DMS 273 treated with DMSO at 0.1 percent for 48 hours (cell line): Measurements from ENCODE around the gene CHRNE.
"Not testable (repeated sequence)": the region's sequence is repeated elsewhere in the genome, so short reads cannot be mapped to it uniquely, and the experiment has no call there.

Source experiments
- DNase-seq: peaks from one replicate; lab custom pipeline; 2025; lab: John Stamatoyannopoulos, UW

The CHRNE gene

DNA sequence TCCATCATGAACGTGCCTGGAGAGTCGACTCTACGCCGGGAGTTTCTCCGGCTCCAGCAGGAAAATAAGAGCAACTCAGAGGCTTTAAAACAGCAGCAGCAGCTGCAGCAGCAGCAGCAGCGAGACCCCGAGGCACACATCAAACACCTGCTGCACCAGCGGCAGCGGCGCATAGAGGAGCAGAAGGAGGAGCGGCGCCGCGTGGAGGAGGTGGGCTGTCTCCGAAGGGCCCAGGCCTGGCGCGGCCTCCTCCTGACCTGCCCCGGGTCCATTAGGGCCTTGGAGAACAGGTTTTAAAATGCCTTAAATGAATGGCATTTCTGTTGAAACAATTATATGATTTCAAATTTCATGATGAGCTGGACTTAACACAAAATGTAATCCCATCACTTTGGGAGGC, 15.3 kb downstream of the CHRNE start:
- DNase-seq: no peak

DNA sequence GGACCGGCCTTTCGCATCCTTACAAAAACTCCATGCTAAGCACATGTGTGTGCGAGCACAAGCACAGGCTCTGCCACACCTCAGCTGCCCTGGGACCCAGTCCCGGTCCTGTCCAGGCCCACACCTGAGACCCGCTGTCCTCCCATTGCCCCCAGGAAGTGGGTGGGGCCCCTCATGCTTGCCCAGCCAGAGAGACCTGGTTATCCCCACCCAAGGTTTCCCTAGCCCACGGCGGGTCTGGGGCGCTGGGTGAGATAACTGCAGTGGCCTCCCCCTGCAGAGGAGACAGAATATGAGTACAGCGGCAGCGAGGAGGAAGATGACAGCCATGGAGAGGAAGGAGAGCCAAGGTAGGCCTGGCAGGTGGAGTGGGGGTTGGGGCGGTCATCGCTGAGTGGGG, 16.1 kb downstream of the CHRNE start:
- no peak for DNase-seq

GRCh38 chr17:4884489-4884888, 18.4 kb downstream of the CHRNE start:
- DNase-seq: no peak

DNA sequence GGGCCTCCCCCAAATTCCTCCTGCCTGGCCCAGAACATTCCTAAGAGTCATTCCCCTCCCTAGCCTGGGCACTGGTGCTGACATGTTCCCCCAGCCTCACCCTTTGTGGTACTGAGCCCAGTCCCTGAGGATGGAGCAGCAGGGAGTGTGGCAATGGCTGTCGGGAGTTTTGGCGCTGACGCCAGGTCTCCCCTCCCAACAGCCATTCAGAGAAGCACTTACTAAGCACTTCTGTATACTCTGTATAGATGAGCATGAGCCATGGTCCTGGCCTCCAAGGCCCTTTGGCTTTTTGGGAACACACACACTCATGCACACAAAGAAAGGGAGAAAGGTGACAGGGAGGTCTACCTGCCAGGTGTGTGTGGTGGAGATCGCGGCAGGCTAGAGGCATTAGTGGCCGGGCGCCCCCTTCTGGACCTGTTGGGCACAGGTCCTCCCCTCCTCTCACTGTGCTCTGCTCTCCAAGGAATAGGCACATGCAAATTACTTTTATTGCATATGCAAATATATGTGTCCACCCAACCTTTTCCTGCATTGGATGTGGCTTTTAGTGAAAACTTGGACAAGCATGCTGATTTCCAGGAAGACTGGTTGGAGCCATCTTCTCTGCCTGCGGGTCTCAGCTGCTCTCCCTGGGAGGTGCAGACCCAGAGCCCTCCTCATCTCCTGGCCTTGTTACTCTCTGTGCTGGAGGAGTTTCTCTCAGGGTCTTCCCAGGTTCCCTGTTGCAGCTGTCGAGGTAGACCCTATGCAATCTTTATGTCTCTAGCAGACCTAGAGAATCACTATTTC, 20.9 kb downstream of the CHRNE start:
- DNase-seq: no peak

GRCh38 chr17:4880857-4881256, 22.0 kb downstream of the CHRNE start:
- no peak for DNase-seq

GRCh38 chr17:4879601-4880000, 23.3 kb downstream of the CHRNE start:
- DNase-seq: no peak

DNA sequence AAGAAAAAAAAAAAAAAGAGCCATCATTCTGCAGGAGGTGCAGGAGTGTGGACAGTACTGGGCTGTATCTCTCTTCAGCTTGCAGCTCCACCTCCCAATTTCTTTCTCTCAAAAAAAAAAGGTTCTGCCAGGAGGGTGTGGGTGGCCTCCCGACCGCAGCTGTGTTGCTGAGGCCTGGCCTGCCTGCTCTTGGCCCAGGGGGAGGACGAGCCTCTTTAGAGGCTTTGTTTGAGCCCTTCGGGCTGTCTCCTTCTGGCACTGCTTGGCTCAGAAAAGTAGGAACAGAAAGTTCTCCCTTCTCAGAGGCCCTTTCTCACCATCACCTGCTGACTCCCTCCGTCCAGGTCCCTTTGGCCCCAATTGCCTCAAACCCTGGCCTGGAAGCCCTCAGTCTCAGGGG, 25.8 kb downstream of the CHRNE start:
- no peak for DNase-seq

DNA sequence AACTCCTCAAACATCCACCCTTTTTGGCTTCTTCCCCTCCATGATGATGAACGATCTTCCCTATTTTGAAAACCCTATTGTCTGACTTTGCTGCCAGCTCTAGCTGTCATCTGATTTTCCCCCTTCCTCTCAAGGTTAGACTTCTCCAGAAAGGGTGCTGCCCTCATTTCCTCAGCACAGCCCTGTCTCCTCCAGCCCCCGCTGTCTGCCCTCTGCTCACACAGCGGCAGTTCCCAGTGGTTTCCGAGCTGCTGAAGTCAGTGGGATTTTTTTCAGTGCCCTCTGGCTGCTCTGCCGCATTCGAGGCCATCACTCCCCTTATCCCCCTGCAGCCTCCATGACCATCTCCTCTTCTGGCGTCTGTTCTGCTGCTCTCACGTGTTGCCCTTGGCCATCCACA, 30.1 kb downstream of the CHRNE start:
- DNase-seq: no peak

DNA sequence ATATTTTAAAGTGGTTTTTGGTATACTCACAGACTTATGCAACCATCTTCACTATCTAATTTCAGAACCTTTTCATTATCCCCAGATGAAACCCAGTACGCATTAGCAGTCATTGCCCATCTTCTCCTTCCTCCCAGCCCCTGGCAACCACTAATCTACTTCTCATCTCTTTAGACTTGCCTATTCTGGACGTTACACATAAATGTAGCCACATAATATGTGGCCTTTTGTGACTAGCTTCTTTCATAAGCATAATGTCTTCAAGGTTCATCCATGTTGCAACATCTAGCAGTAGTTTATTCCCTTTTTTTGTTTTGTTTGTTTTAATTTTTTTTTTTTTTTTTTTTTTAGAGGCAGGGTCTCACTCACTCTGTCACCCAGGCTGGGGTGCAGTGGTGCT, 32.0 kb downstream of the CHRNE start:
- no peak for DNase-seq

GRCh38 chr17:4869058-4869998, 33.6 kb downstream of the CHRNE start:
- DNase-seq: not testable (repeated sequence)

GRCh38 chr17:4867535-4867934, 35.4 kb downstream of the CHRNE start:
- DNase-seq: not testable (repeated sequence)

GRCh38 chr17:4863321-4863720, 39.6 kb downstream of the CHRNE start:
- no peak for DNase-seq

- no peak for DNase-seq
These were observed 40.2 kb downstream of the CHRNE start for GRCh38 chr17:4862720-4863119.

DNA sequence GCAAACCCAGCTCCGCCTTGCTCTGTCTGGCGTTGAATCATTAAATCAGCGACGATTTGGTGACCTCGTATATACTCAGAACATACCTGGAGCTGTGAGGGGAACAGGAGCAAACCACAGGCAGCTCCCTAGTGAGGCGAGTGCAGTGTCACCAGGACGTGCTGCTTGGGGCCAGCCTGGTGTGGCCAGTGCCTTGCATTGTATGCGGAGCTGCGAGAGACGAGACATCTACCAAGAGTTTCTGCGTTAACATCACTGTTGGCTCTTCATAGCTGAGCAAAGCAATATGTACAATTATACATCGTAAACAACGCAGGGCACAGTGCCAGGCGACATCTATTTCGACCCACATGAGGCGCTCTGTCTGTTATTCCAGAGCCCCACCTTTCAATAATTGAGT, 41.8 kb downstream of the CHRNE start:
- no peak for DNase-seq

DNA sequence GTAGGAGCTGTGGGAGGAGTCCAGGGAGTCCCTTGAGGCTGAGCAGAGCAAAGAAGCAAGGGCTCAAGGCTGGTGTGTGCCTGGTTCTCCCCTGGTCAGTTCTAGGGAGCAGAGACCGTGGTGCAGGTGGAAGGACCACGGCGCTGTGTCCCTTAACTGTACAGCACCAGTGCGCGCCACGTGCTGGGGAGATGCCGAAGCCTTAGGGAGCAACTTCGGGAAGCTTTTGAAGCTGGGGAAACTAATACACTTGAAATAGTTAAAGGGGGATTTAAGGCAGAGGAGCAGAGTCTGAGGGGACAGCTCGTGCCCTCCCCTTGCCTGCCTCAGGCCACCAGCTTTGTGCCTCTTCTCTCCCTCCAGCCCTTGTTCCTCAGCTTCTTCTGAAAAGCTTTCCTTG, 42.2 kb downstream of the CHRNE start:
- no peak for DNase-seq

GRCh38 chr17:4859816-4860625, 42.9 kb downstream of the CHRNE start:
- no peak for DNase-seq

DNA sequence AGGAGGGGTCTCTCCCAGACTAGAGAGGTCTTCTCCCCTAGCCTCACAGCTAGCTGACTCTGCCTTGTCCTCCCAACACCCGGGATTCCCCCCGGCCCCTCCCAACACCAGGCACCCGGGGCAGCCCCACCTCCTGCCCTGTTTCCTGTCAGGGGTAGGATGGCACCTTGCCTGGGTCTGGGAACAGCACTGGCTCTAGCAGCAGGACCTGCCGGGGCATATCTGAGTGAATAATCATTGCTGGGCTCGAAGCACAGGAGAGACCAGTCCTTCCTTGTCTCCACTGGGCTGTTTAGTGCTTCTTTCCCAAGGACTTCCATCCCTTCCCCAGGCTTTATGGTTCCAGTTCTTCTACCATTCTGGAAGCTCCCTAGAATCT, 44.0 kb downstream of the CHRNE start:
- DNase-seq: no peak

GRCh38 chr17:4858068-4858881, 44.6 kb downstream of the CHRNE start:
- DNase-seq: no peak

- not testable (repeated sequence) for DNase-seq
These were observed 45.6 kb downstream of the CHRNE start for GRCh38 chr17:4857347-4857746.

DNA sequence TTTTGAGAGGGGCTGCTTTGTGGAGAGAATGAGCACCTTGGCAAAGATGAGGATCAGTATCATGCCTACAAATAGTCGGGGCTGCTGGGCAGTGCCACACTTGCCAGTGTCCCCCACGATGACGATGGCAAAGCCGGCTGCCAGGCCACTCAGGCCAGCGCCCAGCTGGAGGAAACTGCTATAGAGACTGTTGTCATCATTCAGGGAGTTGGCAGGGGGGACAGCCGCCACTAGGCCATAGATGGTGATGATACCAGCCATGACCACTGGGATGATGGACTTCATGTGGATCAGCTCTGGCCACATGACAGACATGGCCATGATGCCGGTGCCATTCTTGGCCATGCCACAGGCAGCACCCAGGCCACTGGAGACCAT, 46.0 kb downstream of the CHRNE start:
- DNase-seq: no peak

GRCh38 chr17:4856271-4856936, 46.5 kb downstream of the CHRNE start:
- no peak for DNase-seq
